Cerebellar nuclear complex (tissue), 1 donor: ENCODE measurements around the gene ADAMTS7.
"Not testable (repeated sequence)": the region's sequence is repeated elsewhere in the genome, so short reads cannot be mapped to it uniquely, and the experiment has no call there.

Experiments
- DNase-seq, 2 experiments: peaks; one replicate each; lab custom pipeline; 2025; lab: John Stamatoyannopoulos, UW

ADAMTS7 gene

GRCh38 chr15:78811124-78811824 lies at the start of gene ADAMTS7:
Gene ADAMTS7, minus strand, starts transcription at chr15:78811464. Its CDS starts 244 bp downstream, at chr15:78811220.
- DNase-seq = no peak

DNA sequence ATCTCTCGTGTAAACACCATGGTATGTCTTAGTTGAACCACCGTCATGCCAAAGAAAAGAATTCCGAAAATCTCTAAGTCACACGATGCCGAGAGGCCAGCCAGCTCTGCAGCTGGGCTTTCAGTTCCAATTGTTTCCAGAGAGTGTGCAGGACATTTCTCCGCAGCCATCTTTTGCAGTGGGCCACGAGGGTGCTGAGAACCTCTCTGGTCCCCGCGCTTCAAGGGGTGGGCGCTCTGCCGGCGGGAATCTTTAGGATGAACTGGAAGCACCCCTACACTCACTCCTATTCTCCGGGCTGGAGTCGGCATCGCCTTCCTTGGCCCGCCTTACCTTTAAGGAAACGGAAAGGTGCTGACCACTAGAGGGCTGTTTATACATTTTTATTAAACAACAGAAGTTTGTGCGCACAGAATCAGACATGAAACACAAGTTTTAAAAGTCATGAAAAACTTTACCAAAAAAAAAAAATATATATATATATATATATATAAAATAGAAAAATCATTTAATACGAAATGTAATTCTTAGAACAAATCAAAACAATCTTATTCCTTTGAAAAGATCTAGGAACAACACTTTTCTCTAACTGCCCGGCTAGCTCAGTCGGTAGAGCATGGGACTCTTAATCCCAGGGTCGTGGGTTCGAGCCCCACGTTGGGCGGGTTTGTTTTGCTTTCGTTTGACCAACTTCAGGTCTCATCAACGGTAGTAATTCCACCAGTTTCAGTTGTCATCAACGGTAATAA lies 48.9 kb upstream of the ADAMTS7 start:
- peak in 1 of 2 experiments; percentile 23 for DNase-seq

GRCh38 chr15:78855746-78856145 lies 44.5 kb upstream of the ADAMTS7 start:
- DNase-seq = no peak

GRCh38 chr15:78854833-78855372 lies 43.6 kb upstream of the ADAMTS7 start:
- no peak for DNase-seq

- DNase-seq = no peak
Measured at GRCh38 chr15:78853500-78853899, 42.2 kb upstream of the ADAMTS7 start.

- no peak for DNase-seq
Measured at GRCh38 chr15:78850941-78851755, 39.9 kb upstream of the ADAMTS7 start.

DNA sequence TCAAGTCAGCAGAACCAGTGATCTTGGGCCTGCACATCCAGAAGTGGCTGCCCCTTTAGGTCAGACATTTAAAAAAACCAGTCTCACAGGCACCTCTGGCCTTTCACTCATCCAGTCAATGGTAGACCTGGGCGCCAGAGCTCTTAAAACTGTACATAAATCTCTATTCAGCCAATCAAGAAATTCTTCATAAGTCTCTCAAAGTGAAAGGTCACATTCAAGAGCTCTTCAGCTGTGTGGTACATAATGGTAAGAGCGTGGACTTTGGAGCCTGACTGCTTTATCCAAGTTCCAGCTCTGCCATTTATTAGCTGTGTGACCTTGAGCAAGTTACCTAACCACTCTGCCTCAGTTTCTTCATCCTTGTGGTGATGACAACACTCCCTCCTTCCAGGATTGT lies 39.1 kb upstream of the ADAMTS7 start:
- no peak for DNase-seq

DNA sequence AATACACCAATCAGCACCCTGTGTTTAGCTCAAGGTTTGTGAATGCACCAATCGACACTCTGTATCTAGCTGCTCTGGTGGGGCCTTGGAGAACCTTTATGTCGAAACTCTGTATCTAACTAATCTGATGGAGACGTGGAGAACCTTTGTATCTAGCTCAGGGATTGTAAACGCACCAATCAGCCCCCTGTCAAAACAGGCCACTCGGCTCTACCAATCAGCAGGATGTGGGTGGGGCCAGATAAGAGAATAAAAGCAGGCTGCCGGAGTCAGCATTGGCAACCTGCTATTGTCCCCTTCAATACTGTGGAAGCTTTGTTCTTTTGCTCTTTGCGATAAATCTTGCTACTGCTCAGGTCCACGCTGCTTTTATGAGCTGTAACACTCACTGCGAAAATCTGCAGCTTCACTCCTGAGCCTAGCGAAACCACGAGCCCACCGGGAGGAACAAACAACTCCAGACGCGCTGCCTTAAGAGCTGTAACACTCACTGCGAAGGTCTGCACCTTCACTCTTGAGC lies 36.2 kb upstream of the ADAMTS7 start:
- not testable (repeated sequence) for DNase-seq

DNA sequence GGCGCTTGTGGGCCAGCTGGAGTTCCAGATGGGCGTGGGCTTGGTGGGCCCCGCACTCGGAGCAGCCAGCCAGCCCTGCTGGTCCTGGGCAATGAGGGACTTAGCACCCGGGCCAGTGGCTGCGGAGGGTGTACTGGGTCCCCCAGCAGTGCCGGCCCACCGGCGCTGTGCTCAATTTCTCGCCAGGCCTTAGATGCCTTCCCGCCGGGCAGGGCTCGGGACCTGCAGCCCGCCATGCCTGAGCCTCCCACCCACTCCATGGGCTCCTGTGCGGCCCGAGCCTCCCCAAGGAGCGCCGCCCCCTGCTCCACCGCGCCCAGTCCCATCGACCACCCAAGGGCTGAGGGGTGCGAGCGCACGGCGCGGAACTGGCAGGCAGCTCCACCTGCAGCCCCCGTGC lies 35.6 kb upstream of the ADAMTS7 start:
- DNase-seq = not testable (repeated sequence)

GRCh38 chr15:78842519-78842918 lies 31.3 kb upstream of the ADAMTS7 start:
- DNase-seq = no peak

- no peak for DNase-seq
Measured at GRCh38 chr15:78841891-78842290, 30.6 kb upstream of the ADAMTS7 start.

DNA sequence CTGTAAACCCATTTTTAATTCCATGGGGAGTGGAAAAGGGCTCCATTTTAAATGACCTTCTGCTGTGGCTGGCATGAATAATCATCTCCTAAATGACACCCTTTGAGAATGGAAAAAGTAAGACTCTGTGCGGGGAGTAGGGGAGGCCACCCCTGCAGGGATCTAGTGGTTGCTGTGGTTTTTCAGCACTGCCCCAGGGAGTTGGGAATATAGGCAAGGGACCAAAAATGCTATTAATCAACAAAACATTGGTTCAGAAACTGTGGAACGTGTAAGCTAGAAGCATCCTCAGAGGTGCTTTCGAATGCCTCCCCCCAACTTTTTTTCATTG lies 30.1 kb upstream of the ADAMTS7 start:
- no peak for DNase-seq

DNA sequence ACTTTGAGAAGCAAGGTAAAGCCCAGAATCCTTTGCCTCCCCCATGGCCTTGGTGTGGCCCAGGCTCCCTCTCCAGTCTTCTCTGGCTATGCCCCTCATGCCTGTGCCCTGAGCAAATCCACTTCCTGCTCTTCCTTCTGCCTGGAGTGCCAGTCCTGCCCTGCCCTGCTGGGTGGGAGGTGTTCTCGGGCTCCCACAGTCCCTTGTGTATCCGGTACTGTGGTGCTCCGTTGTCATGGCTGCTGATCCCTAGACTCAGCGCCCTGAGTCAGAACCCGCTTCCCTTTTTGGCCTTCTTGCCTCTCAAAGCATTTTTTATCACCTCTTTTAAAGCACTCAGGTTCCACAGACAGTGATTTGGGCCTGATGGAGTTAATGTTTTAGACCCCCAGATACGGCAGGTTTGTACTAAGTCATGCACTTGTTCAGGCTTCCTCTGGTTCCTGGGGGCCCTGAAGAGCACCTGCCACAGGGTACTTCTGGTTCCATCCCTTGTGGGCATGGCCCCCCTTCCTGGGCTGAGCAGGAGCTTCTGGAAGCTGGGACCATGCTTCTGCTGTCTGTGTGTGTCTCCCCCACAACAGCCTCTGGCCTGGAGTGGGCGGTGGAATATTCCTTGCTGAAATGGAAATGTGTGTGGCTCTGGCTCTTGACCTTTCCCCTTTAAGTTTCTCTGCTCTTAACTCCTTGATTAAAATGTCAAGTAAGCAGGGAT lies 29.6 kb upstream of the ADAMTS7 start:
- DNase-seq = no peak

DNA sequence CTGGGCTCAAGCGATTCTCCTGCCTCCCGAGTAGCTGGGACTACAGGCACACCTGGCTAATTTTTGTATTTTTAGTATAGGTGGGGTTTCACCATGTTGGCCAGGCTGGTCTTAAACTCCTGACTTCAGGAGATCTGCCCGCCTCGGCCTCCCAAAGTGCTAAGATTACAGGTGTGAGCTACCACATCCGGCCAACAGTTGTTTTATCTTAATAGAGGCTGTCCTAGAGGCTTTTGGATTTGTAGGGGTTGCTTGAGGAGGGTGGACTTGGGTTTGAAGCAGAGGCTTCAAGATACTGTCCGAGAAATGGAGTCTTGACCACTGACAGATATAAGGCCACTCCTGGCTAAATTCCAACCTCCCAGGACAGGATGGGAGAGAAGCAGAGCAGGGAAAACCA lies 27.9 kb upstream of the ADAMTS7 start:
- not testable (repeated sequence) for DNase-seq

DNA sequence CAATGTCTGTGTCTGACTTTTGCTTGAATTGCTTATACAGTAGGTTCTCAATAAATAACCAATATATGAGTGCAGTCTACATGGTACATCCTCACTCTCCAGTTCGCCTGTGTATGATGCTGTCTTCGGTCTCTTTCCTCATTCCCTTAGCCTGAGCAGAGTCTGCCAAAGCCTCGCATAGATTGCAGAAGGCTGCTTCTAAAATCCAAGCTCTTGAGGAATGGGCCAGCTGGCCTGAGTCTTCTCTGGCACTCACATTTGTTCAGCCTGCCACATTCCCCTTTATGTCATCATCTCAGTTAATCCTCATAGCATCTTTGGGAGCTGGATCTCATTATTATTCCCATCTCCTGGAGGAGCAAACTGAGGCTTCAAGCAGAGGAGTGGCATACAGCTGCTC lies 27.2 kb upstream of the ADAMTS7 start:
- peak in 1 of 2 experiments; percentile 6 for DNase-seq

- no peak for DNase-seq
Measured at GRCh38 chr15:78837543-78837942, 26.3 kb upstream of the ADAMTS7 start.

GRCh38 chr15:78837131-78837530 lies 25.9 kb upstream of the ADAMTS7 start:
- DNase-seq = no peak

DNA sequence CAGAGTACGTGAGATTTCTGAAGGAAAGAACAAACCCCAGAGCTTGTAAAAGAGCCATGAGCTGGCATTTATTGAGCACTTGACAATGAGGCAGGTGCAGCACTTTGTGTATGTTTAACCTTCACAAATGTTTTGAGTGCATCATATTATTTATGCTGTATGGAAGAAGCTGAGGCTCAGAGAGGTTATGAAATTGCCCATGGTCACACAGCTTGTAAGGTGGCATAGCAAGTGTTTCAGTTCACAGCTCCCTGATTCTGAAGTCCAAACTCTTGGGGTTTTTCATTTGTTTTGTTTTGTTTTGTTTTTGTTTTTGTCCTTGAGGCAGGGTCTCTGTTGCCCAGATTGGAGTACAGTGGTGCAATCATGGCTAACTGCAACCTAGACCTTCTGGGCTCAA lies 25.1 kb upstream of the ADAMTS7 start:
- DNase-seq = no peak

GRCh38 chr15:78831229-78832207 lies 20.3 kb upstream of the ADAMTS7 start:
- no peak for DNase-seq

DNA sequence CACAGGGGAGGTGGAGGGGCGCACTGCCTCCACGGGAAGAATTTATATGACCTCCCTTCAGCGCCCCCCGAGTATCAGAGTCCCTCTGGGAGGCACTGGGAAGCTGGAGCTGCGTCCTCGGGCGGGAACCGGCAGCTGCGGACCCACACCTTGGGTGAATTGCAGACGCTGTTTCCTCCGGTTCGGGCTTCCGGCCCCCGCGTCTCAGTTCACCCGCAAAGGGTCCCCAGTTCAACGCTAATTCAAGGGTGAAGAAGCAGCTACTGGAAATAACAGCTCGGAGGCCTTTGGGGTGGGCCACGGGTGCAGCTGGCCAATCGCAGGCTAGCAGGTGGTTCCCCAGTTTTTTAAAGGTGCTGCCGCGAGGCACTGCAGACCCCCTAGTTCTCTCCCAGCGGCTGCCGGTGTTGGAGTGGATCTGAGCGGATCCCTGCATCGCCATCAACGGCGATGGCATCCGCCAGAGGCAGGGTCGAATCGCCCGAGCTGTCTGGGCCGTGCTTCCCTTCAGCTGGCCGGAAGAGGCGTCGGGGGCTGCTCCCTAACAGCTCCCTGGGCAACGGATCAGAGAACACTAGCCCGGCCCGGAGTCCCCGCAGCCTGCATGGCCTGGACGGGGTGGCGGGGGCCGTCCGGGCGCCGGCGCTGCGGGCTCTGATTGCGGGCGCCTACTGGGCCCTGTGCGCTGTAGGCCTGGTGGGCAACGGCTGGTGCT lies 19.4 kb upstream of the ADAMTS7 start:
- no peak for DNase-seq
